Activated CD8-positive, alpha-beta T cell treated with anti-CD3 and anti-CD28 coated beads, Interleukin-2, amount 10 ng/mL, durations not matched to agents 7 days and 5 days (primary cell): ENCODE data around the gene APH1B. TPM values are rescaled to one million over a fixed set of nuclear protein-coding genes. Genes with fewer than 3 reads are reported as not detected.
A peak's percentile ranks its signal among the peaks of the same experiment; 100 is the strongest.

Experiments
- ATAC-seq: fragments of 150-1000 bp; cut with Tn5 transposase; one replicate; pipeline ENCODE4 v1.10.0; 2021; ENCODE audit warnings: moderate library complexity
- CTCF ChIA-PET: fragments of 350-600 bp; sonication (Branson Sonifier 250); formaldehyde crosslinking; loops from one replicate; lab custom pipeline; 2021; ENCODE audit warnings: antibody characterized with exemption; lab: Charles Lee
- POLR2A ChIA-PET: fragments of 350-600 bp; sonication (Branson Sonifier 250); formaldehyde crosslinking; loops from one replicate; lab custom pipeline; 2021; ENCODE audit warnings: antibody characterized with exemption; lab: Charles Lee
- DNase-seq: peaks from one replicate; pipeline ENCODE4 v3.0.0-alpha.2; 2020
- H3K27ac Mint-ChIP-seq: one replicate; pipeline ENCODE4 v1.8.0; 2021; ENCODE audit warnings: mild to moderate bottlenecking, mixed read lengths
- H3K27me3 Mint-ChIP-seq: one replicate; pipeline ENCODE4 v1.8.0; 2021; ENCODE audit warnings: low read depth, mixed read lengths
- H3K36me3 Mint-ChIP-seq: one replicate; pipeline ENCODE4 v1.8.0; 2021; ENCODE audit warnings: low read depth, mixed read lengths
- H3K4me1 Mint-ChIP-seq: one replicate; pipeline ENCODE4 v1.8.0; 2021; ENCODE audit warnings: low read depth, mixed read lengths
- H3K4me3 Mint-ChIP-seq: one replicate; pipeline ENCODE4 v1.8.0; 2021; ENCODE audit warnings: mild to moderate bottlenecking, mixed read lengths
- H3K9me3 Mint-ChIP-seq: one replicate; pipeline ENCODE4 v1.8.0; 2022; ENCODE audit warnings: mixed read lengths; ENCODE audit not compliant: insufficient read depth
- total RNA-seq, 2 experiments: library from RNA; stranded (reverse); gene quantifications; one replicate each; pipeline ENCODE4 v1.2.3, GENCODE V29; 2021

Gene APH1B
- total RNA-seq, 2 experiments from 2014 or later = 9.1 to 10.1 TPM

GRCh38 chr15:63277893-63278456 is 570 bp downstream of the APH1B start:
- peak; percentile 18 for ATAC-seq
- no peaks in the 10 kb centered on the region for H3K27me3 Mint-ChIP-seq
- DNase-seq = no peak
- no peak overlapping the region for H3K27ac Mint-ChIP-seq
- H3K36me3 Mint-ChIP-seq = peaks cover 15% of the 10 kb centered on the region
- peaks cover 37% of the 10 kb centered on the region for H3K4me1 Mint-ChIP-seq
- ChIA-PET CTCF (interaction anchor here (0.7 to 1.4 kb wide), 8 partner anchors 10 to 125 kb away, joined by 3 to 7 read pairs (median 4); no protein-coding TSS in a partner anchor), POLR2A (interaction anchor here (0.7 to 1.9 kb wide), 3 partner anchors 84 to 121 kb away, joined by 4 to 7 read pairs (median 5); partner anchors contain the start of gene RPS27L)
- no peaks in the 10 kb centered on the region for H3K9me3 Mint-ChIP-seq
- H3K4me3 Mint-ChIP-seq = peak overlapping the region; percentile 77

DNA sequence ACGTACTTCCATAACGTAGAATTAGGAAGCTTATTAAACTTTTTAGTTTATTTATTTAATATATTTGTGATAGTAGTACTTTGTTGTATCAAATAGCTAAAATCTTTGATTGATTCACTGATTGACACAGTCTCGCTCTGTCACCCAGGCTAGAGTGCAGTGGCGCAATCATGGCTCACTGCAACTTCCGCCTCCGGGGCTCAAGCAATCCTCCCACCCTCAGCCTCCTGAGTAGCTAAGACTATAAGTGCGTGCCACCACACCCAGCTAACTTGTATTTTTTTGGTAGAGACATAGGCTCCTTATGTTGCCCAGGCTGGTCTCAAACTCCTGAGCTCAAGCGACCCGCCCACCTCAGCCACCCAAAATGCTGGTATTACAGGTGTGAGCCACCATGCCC is 5.7 kb downstream of the APH1B start:
- Mint-ChIP-seq H3K27me3 (no peaks in the 10 kb centered on the region), H3K27ac (no peak overlapping the region), H3K36me3 (peaks cover 11% of the 10 kb centered on the region), H3K9me3 (no peaks in the 10 kb centered on the region), H3K4me3 (no peak overlapping the region), H3K4me1 (peaks cover 12% of the 10 kb centered on the region)
- ATAC-seq (no peak), DNase-seq (no peak)
- CTCF ChIA-PET = interaction anchor here (1.4 kb wide), 1 partner anchor 327 kb away, joined by 3 read pairs; no protein-coding TSS in a partner anchor
- POLR2A ChIA-PET = no interaction called here

- H3K27me3 Mint-ChIP-seq = no peaks in the 10 kb centered on the region
- no peak overlapping the region for H3K27ac Mint-ChIP-seq
- POLR2A ChIA-PET = no interaction called here
- ATAC-seq (no peak), DNase-seq (no peak)
- CTCF ChIA-PET = no interaction called here
- H3K4me3 Mint-ChIP-seq = no peak overlapping the region
- H3K4me1 Mint-ChIP-seq = peaks cover 14% of the 10 kb centered on the region
- no peaks in the 10 kb centered on the region for H3K9me3 Mint-ChIP-seq
- peaks cover 14% of the 10 kb centered on the region for H3K36me3 Mint-ChIP-seq
These were observed 6.9 kb downstream of the APH1B start for GRCh38 chr15:63284335-63284734.

- Mint-ChIP-seq H3K36me3 (peaks cover 10% of the 10 kb centered on the region), H3K9me3 (no peaks in the 10 kb centered on the region), H3K27me3 (no peaks in the 10 kb centered on the region), H3K27ac (no peak overlapping the region), H3K4me1 (peaks cover 12% of the 10 kb centered on the region), H3K4me3 (no peak overlapping the region)
- no peak for ATAC-seq
- CTCF ChIA-PET = interaction anchor here (1.1 to 5.1 kb wide), 4 partner anchors 9 to 116 kb away, joined by 3 to 41 read pairs (median 8); no protein-coding TSS in a partner anchor
- no peak for DNase-seq
- POLR2A ChIA-PET = no interaction called here
These were observed 9.7 kb downstream of the APH1B start for GRCh38 chr15:63287109-63287508.

GRCh38 chr15:63288342-63288741 is 10.9 kb downstream of the APH1B start:
- peaks cover 10% of the 10 kb centered on the region for H3K36me3 Mint-ChIP-seq
- DNase-seq (no peak), ATAC-seq (no peak)
- no peak overlapping the region for H3K4me3 Mint-ChIP-seq
- peaks cover 12% of the 10 kb centered on the region for H3K4me1 Mint-ChIP-seq
- CTCF ChIA-PET = interaction anchor here (0.7 to 5.1 kb wide), 18 partner anchors 9 to 779 kb away, joined by 3 to 41 read pairs (median 4); no protein-coding TSS in a partner anchor
- no peaks in the 10 kb centered on the region for H3K27me3 Mint-ChIP-seq
- H3K27ac Mint-ChIP-seq = no peak overlapping the region
- no peaks in the 10 kb centered on the region for H3K9me3 Mint-ChIP-seq
- POLR2A ChIA-PET = no interaction called here

DNA sequence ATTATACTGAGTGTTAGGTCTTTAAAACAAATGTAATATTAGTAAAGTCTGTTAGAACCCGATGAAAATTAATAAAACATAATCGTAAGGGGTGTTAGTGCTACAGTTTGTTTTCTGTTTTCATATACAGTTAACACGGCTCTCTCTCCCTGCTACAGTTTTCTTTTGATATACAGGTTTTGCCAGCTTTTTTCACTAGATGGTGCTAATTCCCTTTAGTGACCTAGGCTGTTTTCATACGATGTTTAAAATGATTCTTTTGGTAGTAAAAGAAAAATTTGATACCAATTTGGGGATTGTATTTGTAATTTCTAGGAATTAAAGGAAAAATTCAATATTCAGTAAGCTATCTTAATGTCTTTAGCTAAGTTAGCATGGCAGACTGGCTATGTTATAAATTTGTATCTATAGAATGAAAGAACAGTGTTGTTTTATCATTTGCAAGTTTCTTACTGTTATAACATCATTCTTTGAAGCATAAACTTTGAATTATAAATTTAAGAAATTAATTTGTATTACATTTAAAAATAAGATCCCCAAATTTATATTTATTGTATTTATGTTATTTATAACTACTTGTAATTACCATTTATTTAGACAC is 11.5 kb downstream of the APH1B start:
- ATAC-seq = peak; percentile 68
- Mint-ChIP-seq H3K27me3 (no peaks in the 10 kb centered on the region), H3K4me3 (no peak overlapping the region), H3K9me3 (no peaks in the 10 kb centered on the region), H3K4me1 (peaks cover 8% of the 10 kb centered on the region), H3K27ac (no peak overlapping the region), H3K36me3 (peaks cover 10% of the 10 kb centered on the region)
- ChIA-PET POLR2A (no interaction called here), CTCF (interaction anchor here (0.7 to 5.1 kb wide), 22 partner anchors 8 to 1451 kb away, joined by 3 to 41 read pairs (median 4); no protein-coding TSS in a partner anchor)
- no peak for DNase-seq

DNA sequence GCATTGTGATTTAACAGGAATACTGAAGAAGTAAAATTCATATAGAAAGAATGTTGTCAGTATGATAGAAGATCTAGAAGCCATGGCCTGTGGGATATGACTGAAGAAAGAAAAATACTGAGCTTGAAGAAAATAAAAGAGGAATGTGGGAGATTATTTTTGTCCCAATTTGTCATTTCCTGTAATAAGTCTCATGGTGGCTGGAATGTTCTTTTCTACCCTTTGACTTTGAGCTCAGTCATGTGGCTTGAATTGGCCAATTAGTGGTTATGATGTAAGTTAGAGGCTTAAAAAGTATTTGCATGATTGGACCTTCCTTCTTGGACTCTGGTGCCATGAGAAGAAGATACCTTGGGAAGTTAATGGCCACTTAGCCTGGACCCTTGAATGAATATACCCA is 14.1 kb downstream of the APH1B start:
- ChIA-PET CTCF (interaction anchor here (0.5 to 5.1 kb wide), 10 partner anchors 11 to 747 kb away, joined by 3 to 41 read pairs (median 3); no protein-coding TSS in a partner anchor), POLR2A (interaction anchor here (1.3 kb wide), 1 partner anchor 99 kb away, joined by 3 read pairs; no protein-coding TSS in a partner anchor)
- ATAC-seq (no peak), DNase-seq (no peak)
- no peaks in the 10 kb centered on the region for H3K9me3 Mint-ChIP-seq
- H3K36me3 Mint-ChIP-seq = peaks cover 7% of the 10 kb centered on the region
- no peak overlapping the region for H3K27ac Mint-ChIP-seq
- no peaks in the 10 kb centered on the region for H3K27me3 Mint-ChIP-seq
- peaks cover 21% of the 10 kb centered on the region for H3K4me1 Mint-ChIP-seq
- no peak overlapping the region for H3K4me3 Mint-ChIP-seq

GRCh38 chr15:63292241-63292640 is 14.8 kb downstream of the APH1B start:
- ATAC-seq (no peak), DNase-seq (no peak)
- Mint-ChIP-seq H3K27me3 (no peaks in the 10 kb centered on the region), H3K9me3 (no peaks in the 10 kb centered on the region), H3K4me1 (peaks cover 23% of the 10 kb centered on the region), H3K4me3 (no peak overlapping the region), H3K27ac (no peak overlapping the region), H3K36me3 (peaks cover 7% of the 10 kb centered on the region)
- POLR2A ChIA-PET = interaction anchor here (0.6 to 1.3 kb wide), 2 partner anchors 100 to 319 kb away, joined by 3 read pairs; no protein-coding TSS in a partner anchor
- CTCF ChIA-PET = interaction anchor here (0.9 to 1.4 kb wide), 5 partner anchors 12 to 776 kb away, joined by 3 to 5 read pairs (median 3); no protein-coding TSS in a partner anchor

DNA sequence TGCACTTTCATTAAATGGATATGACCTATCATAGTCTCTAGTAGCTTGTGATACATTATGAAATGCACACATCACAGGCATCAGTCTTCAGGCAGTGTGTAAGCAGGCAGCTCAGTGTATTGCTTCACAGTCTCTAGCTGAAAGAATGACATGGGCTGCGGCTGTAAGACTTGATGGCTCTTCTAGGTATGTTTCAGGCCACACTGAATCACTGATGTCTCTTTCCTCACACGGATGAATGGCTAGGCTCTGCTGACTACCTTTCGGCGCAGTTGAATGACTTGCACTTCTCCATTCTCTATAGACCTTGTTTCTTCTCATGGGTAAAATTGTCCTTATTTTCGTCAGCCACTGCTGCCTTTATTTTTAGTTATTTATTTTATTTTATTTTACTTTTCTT is 15.4 kb downstream of the APH1B start:
- Mint-ChIP-seq H3K36me3 (peaks cover 5% of the 10 kb centered on the region), H3K9me3 (no peaks in the 10 kb centered on the region), H3K4me3 (no peak overlapping the region), H3K27me3 (no peaks in the 10 kb centered on the region), H3K27ac (no peak overlapping the region), H3K4me1 (peaks cover 23% of the 10 kb centered on the region)
- ATAC-seq = no peak
- CTCF ChIA-PET = interaction anchor here (0.9 to 1.1 kb wide), 3 partner anchors 144 to 775 kb away, joined by 3 to 4 read pairs (median 3); no protein-coding TSS in a partner anchor
- POLR2A ChIA-PET = interaction anchor here (0.6 kb wide), 1 partner anchor 319 kb away, joined by 3 read pairs; no protein-coding TSS in a partner anchor
- DNase-seq = no peak

DNA sequence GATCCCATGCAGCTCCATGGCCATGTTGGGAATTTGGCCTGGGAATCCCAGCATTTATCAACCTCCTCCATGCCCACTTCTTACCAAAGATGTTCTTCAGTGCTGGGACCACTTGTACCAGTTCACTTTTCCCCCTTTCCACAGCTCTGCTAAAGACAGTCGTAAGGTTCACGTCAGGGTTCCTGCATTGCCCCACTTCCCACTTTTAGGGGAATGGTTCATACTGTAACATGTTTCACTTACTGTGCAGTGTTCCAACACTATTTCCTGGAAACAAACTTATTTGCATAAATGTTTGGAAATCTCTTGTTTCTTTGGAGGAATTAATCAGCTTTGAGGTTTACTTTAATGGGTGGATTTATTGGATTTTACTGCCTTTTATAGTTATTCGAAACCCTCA is 17.0 kb downstream of the APH1B start:
- DNase-seq (no peak), ATAC-seq (no peak)
- no peaks in the 10 kb centered on the region for H3K27me3 Mint-ChIP-seq
- H3K9me3 Mint-ChIP-seq = no peaks in the 10 kb centered on the region
- H3K36me3 Mint-ChIP-seq = no peaks in the 10 kb centered on the region
- H3K27ac Mint-ChIP-seq = no peak overlapping the region
- ChIA-PET POLR2A (interaction anchor here (0.5 kb wide), 1 partner anchor 792 kb away, joined by 5 read pairs; no protein-coding TSS in a partner anchor), CTCF (interaction anchor here (0.7 to 1.7 kb wide), 2 partner anchors 128 to 172 kb away, joined by 3 to 4 read pairs; no protein-coding TSS in a partner anchor)
- no peak overlapping the region for H3K4me3 Mint-ChIP-seq
- peaks cover 15% of the 10 kb centered on the region for H3K4me1 Mint-ChIP-seq

DNA sequence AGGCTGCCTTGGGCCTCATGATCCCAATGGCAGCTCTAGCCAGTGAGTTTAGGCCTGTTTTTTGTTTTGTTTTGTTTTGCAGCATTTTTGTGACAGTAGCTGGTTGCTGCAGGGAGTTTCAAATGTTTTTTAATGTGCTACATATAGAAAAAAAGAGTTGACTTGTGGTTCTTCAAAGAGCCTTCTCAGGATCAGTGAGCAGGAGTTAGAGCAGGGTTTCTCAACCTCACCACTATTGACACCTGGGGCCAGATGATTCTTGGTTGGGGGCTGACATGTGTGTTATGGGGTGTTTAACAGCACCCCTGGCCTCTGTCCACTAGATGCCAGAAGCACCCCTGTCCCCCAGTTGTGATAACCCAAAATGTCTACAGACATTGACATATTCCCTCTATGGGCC is 17.9 kb downstream of the APH1B start:
- ATAC-seq = no peak
- Mint-ChIP-seq H3K4me3 (no peak overlapping the region), H3K9me3 (no peaks in the 10 kb centered on the region), H3K4me1 (peaks cover 15% of the 10 kb centered on the region), H3K36me3 (no peaks in the 10 kb centered on the region), H3K27me3 (no peaks in the 10 kb centered on the region), H3K27ac (no peak overlapping the region)
- no peak for DNase-seq
- POLR2A ChIA-PET = no interaction called here
- CTCF ChIA-PET = interaction anchor here (1.7 kb wide), 1 partner anchor 171 kb away, joined by 4 read pairs; no protein-coding TSS in a partner anchor
